HG03558 (cell line): Measurements from ENCODE around the gene IGFL2.
"Not testable (repeated sequence)": the region's sequence is repeated elsewhere in the genome, so short reads cannot be mapped to it uniquely, and the experiment has no call there.

Experiments
- ATAC-seq: cut with Tn5 transposase; IDR thresholded peaks from one replicate; pipeline ENCODE4 v1.9.1; 2021; ENCODE audit warnings: moderate number of reproducible peaks; ENCODE audit not compliant: unreplicated experiment; ENCODE audit errors: extremely low read depth

IGFL2 gene

GRCh38 chr19:46186101-46186716 is 38.2 kb downstream of the IGFL2 start:
- ATAC-seq: no peak

GRCh38 chr19:46186717-46187101 is 38.7 kb downstream of the IGFL2 start:
- no peak for ATAC-seq

GRCh38 chr19:46189971-46190888 is 42.2 kb downstream of the IGFL2 start:
- ATAC-seq: no peak

GRCh38 chr19:46191356-46191755 is 43.3 kb downstream of the IGFL2 start:
- ATAC-seq: no peak

GRCh38 chr19:46191972-46192371 is 43.9 kb downstream of the IGFL2 start:
- ATAC-seq: no peak

- ATAC-seq: not testable (repeated sequence)
These were observed 44.6 kb downstream of the IGFL2 start for GRCh38 chr19:46192626-46192991.

GRCh38 chr19:46192992-46193650 is 45.1 kb downstream of the IGFL2 start:
- no peak for ATAC-seq

GRCh38 chr19:46193678-46194077 is 45.6 kb downstream of the IGFL2 start:
- ATAC-seq: no peak

GRCh38 chr19:46195104-46195503 is 47.1 kb downstream of the IGFL2 start:
- ATAC-seq: no peak

GRCh38 chr19:46195919-46196318 is 47.9 kb downstream of the IGFL2 start:
- not testable (repeated sequence) for ATAC-seq

- no peak for ATAC-seq
These were observed 48.5 kb downstream of the IGFL2 start for GRCh38 chr19:46196410-46197124.

GRCh38 chr19:46197314-46198070 is 49.5 kb downstream of the IGFL2 start:
- ATAC-seq: no peak

GRCh38 chr19:46198756-46199155 is 50.7 kb downstream of the IGFL2 start:
- no peak for ATAC-seq

- ATAC-seq: no peak
These were observed 53.6 kb downstream of the IGFL2 start for GRCh38 chr19:46201454-46202310.

- ATAC-seq: no peak
These were observed 54.4 kb downstream of the IGFL2 start for GRCh38 chr19:46202426-46202825.

- ATAC-seq: no peak
These were observed 55.1 kb downstream of the IGFL2 start for GRCh38 chr19:46202872-46203860.

GRCh38 chr19:46204008-46204407 is 56.0 kb downstream of the IGFL2 start:
- ATAC-seq: no peak
